HG02884 (cell line): Measurements from ENCODE around the gene N4BP2L2.
A peak's percentile ranks its signal among the peaks of the same experiment; 100 is the strongest.
"Not testable (repeated sequence)": the region's sequence is repeated elsewhere in the genome, so short reads cannot be mapped to it uniquely, and the experiment has no call there.

Experiments used
- ATAC-seq: cut with Tn5 transposase; IDR thresholded peaks from one replicate; pipeline ENCODE4 v1.9.1; 2021; ENCODE audit warnings: mild to moderate bottlenecking, moderate library complexity; ENCODE audit not compliant: unreplicated experiment

N4BP2L2 gene

GRCh38 chr13:32538621-32539246, at the start of gene N4BP2L2:
N4BP2L2 (minus strand) TSS chr13:32538795; CDS start chr13:32537027, 1,768 bp downstream.
- peak; percentile 96 for ATAC-seq

GRCh38 chr13:32587811-32588170, 49.2 kb upstream of the N4BP2L2 start:
- no peak for ATAC-seq

GRCh38 chr13:32587011-32587810, 48.6 kb upstream of the N4BP2L2 start:
- ATAC-seq, result no peak

- ATAC-seq, result peak; percentile 75
Observed at GRCh38 chr13:32586080-32586900, 47.7 kb upstream of the N4BP2L2 start, which contains the start of gene PDS5B. PDS5B (plus strand) TSS chr13:32586452; CDS start chr13:32648773, 62,321 bp downstream.

GRCh38 chr13:32585550-32586079, 47.0 kb upstream of the N4BP2L2 start:
- no peak for ATAC-seq

- no peak for ATAC-seq
Observed at GRCh38 chr13:32582991-32583390, 44.4 kb upstream of the N4BP2L2 start.

GRCh38 chr13:32582281-32582680, 43.7 kb upstream of the N4BP2L2 start:
- ATAC-seq, result no peak

- ATAC-seq, result no peak
Observed at GRCh38 chr13:32581177-32581786, 42.7 kb upstream of the N4BP2L2 start.

- no peak for ATAC-seq
Observed at GRCh38 chr13:32577032-32577431, 38.4 kb upstream of the N4BP2L2 start.

- ATAC-seq, result not testable (repeated sequence)
Observed at GRCh38 chr13:32575687-32576086, 37.1 kb upstream of the N4BP2L2 start.

- not testable (repeated sequence) for ATAC-seq
Observed at GRCh38 chr13:32560842-32561241, 22.2 kb upstream of the N4BP2L2 start.

GRCh38 chr13:32555613-32556012, 17.0 kb upstream of the N4BP2L2 start:
- no peak for ATAC-seq

- ATAC-seq, result no peak
Observed at GRCh38 chr13:32553720-32554119, 15.1 kb upstream of the N4BP2L2 start.

GRCh38 chr13:32549788-32550187, 11.2 kb upstream of the N4BP2L2 start:
- ATAC-seq, result no peak

- ATAC-seq, result no peak
Observed at GRCh38 chr13:32548837-32549236, 10.2 kb upstream of the N4BP2L2 start.

- ATAC-seq, result no peak
Observed at GRCh38 chr13:32545083-32545482, 6.5 kb upstream of the N4BP2L2 start.

- no peak for ATAC-seq
Observed at GRCh38 chr13:32542221-32542620, 3.6 kb upstream of the N4BP2L2 start.

GRCh38 chr13:32538143-32538620, 413 bp downstream of the N4BP2L2 start:
- peak; percentile 73 for ATAC-seq

GRCh38 chr13:32537580-32538142, 934 bp downstream of the N4BP2L2 start:
- ATAC-seq, result no peak

GRCh38 chr13:32535748-32536147, 2.8 kb downstream of the N4BP2L2 start:
- ATAC-seq, result no peak
